Middle frontal gyrus (tissue), 1 donor: Measurements from ENCODE around the gene PRKN.

ENCODE experiments used
- DNase-seq: peaks from one replicate; pipeline ENCODE4 v3.0.0-alpha.2; 2015; ENCODE audit warnings: low spot score; ENCODE audit errors: extremely low spot score

The PRKN gene

DNA sequence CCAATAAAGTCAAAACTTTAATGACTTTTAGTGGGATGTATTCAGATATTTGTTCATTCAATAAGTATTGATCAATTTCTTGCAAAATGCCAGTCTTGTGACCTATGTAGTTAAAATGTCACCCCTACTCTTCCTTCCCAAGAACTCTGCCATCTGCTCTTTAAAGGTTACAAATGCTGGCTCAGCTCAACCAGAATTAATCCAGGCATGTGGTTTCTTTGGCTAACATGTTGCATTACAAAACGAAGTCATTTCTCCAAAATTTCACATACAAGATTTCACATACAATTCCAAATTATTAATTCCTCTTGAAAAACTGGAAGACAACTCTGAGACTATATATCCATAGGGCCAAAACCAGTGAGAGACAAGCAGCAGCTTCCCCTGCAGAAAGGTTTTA is 395.7 kb downstream of the PRKN start:
- no peak for DNase-seq

DNA sequence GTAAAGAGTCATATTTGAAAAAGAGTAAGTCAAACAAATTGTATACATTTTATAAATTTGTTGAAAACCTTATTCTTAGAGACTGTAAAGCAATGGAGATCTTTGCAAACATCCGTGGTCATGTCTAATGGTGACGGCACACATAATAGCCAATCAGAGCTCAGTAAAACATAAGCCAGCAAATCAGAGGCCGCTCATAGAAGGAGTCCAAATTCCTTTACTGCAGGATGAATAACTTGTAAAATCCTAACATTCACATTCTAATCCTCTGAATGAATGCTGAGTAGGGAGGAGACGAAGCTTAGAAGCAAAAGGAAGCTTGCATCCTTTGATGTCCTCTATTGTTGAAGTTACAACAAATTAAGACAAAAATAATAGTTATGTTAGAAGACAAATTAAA is 401.7 kb downstream of the PRKN start:
- DNase-seq: no peak

DNA sequence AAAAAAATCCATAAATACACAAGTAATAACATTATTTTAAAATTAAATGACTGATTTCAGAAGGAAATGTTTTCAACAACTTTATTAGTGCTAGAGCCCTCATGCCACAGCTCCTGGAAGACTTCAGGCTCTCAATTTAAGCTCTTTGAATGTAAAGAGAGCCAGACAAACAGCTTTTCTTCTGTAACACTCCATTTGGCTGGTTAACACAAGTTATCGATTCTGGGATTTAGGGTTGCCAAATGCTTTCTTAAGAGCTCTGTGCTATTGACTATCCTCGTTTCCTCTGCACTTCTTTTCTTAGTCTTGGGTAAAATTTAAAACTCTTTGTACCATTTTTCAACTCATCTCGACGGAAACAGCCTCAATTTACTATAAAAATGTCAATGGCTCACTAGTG is 402.5 kb downstream of the PRKN start:
- DNase-seq: no peak

DNA sequence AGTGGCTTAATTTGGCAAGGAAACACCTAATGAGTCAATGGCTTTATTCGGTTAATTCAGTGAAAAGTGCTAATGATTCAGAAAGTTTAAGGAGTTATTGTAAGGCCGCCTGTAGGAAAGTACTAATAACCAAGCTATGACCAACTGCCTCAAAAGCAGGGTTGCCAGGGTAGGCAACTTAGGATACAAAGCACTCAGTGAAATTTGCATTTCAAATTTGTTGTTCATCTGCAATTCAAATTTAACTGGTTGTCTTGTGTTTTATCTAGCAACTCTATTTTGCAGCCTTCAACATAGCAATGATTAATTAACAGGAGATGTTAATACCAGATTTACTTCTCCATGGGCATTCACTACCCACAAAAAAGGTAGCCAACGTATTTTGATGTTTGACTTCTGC is 412.3 kb downstream of the PRKN start:
- no peak for DNase-seq

DNA sequence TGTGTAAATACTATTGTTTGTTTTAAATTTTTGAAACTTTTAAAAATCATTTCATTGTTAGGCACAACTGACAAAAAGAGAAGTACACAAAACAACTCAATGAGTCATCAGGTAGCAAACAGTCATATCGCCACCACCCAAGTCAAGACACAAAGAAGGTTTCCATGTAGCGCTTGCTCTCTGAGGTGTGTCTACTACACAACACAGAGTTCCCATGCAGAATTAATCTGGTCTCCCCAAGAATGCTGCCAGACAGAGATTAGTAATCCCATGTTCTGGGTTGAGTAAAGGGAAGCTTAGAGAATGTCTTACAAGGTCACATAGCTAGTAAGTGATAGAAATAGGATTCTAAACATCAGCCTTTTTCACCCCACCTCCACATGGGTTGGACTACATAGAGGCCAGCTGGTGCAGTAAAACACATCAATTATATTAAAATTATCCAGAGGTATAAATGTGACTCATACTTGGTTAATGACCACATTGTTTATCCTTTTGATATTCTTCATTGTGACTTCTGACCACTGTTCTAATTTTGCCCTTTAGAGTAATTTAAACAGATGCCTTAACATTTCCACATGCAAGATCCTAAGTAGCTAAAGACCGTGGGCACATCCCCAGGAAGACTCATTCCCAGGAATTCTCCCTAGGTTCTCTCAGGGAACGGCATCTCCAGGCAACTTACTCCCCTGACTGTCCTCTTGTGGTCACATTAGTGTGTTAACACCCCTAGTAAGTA is 413.5 kb downstream of the PRKN start:
- DNase-seq: no peak

DNA sequence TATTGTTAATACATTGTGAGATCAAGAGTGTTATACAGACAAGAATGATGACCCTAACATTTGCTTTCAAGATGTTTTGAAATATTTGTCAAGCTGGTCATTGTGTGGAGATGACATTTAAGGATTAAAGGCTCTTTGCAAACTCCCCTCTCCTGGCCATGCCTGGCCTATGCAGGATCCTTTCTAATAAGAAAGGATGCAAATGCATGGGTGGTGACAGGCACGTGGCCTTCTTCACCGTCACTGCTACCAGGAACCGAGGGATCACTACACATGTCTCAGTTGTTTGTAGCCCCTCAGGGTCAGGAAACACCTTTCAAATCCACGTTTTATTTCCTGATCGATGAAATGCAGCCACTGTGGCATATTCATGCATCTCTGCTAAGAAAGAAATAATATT is 419.7 kb downstream of the PRKN start:
- DNase-seq: no peak

DNA sequence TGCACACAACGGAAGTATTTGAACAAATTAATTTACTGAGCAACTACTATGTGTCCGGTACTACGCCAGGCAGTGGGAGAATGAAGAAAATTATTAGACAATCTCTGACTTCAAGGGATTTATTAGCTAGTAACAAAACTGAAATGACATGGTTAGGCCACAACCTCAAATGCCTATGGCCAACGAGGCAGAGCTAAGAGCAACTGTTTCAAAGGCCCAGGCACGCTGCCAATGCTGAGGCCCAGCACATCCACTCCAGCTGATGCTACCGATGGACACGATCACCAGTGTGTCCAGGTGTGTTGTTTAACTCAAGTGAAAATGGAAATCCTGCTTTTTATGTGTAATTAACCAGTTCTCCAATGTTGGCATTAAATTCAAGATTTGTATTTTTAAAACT is 420.9 kb downstream of the PRKN start:
- no peak for DNase-seq

DNA sequence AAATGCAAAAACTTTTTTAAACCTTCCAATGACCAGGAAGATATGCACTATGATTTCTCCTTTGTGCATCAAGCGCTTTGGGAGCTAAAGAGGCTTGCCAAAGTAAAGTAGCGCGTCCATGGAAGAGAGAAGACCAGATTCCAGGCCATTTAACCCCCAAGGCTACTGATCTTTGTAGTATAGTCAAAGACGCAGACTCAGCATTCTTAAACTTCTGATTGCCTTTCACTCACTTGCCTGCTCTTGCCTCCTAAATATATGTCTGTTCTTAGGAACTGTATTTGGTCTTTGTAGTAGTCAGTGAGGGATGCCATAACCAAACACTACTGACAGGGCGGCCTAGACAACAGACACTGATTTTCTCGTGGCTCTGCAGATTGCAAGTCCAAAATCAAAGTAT is 426.4 kb downstream of the PRKN start:
- DNase-seq: no peak

DNA sequence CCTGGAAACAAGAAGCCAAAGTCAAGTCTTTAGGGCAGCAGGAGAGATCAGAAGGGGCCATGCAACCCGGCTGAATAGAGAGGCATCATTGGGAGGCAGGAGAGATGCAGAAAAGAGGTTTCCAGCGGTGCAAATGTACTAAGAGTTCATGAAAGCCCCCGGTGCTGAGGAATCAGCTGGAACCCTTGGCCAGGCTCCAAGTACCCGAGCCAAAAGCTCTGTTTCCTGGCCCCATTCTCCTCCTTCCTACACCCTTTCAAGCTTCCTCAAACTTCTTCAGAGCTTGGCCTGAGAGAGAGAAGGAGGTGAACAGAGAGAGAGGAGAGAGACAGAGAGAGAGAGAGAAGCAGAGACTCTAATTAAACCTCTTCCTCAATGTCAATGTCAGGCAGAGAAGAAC is 433.5 kb downstream of the PRKN start:
- no peak for DNase-seq

DNA sequence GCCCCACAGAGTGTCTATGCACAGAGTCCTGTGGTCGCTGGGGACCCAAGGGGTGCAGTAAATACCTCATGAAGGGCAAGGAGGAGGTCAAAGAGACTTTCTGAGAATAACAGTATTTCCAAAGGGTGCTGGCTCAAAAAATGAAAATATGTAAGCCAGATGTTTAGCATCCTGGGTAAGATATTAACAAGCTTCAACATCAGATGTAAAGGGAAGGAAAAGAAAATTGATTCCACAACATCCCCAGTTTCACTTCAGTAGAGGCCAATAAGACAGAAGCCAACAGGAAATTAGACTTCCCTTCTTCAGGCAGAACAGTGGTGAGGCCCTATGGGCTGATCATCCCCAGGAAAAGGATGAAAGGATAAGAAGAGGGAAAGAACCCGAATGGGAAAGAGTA is 434.7 kb downstream of the PRKN start:
- no peak for DNase-seq

DNA sequence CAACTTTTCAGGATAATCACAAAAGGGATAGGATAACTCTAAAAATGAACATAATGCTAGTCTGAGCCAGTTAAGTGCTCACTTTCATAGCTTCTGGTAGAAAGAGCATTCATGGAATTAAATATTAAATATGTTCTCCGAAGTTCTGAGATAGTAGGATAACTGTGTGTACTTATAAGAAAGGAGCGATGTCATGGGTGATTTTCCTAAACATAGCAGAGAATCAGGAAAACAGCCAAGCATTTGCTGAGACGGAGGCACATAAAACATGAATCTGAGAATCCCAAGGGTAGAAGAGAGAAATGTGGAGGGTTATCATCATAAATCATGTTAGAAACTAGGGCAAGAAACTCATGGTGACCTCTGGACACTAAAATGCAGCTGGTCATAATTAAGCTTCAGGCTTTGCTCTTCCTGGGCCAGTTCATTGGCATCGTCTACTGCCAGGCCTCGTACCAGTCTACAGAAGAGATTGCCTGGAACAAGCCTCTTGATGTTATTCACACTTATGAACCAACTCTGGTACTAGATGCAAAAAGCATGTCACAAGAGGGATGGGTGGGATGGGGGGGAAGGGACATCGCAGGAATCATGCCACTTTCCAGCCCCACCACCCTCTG is 436.6 kb downstream of the PRKN start:
- no peak for DNase-seq

DNA sequence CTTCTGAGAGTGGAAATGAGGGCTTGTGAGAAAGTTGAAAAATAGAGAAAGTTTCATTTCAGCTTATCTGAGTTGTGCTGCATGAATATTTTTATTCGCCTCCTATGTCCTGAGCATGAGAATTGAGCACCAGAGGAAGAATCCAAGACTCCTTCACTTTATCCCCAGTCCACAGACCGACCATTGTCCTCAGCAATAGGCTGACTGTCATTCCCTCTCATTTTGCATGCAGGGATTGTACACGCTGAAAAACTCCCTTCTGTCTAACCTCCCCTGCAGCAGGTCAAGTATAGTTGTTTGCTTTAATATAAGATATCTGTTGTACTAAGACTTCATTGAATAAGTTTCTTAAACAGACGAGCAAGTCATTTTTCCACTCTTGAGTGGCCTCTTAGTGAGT is 437.6 kb downstream of the PRKN start:
- DNase-seq: no peak

DNA sequence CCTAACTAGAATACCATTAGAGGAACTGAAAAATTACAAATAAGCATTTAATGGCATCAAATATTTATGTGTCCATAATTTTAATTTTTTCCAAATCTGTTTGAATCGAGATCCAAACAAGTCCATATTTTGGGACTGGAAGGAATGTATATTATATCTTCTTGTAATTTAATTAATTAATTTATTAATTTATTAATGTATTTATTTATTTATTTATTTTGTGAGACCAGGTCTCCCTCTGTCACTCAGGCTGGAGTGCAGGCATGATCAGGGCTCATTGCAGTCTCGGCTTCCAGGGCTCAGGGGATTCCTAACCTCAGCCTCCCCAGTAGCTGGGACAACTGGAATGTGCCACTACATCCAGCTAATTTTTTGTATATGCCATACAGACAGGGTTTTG is 453.6 kb downstream of the PRKN start:
- no peak for DNase-seq

DNA sequence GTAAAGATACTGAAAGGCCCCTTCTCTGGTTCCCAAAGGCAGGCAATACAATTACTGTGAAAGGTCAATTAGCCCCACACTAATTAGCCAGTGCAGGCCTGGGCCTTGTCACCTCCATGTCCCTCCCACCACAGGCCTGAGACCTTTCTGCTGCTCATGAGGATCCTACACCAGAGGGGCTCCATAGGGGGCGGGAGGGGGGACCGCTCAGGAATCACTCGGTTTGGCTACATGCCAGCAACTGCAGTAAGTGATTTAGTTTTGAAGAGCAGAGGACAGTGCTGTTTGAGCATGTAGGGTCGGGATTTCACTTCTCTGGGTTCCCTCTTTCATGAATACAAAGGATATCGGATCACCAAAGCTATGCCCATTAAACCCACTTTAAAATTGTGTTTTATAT is 455.6 kb downstream of the PRKN start:
- no peak for DNase-seq

DNA sequence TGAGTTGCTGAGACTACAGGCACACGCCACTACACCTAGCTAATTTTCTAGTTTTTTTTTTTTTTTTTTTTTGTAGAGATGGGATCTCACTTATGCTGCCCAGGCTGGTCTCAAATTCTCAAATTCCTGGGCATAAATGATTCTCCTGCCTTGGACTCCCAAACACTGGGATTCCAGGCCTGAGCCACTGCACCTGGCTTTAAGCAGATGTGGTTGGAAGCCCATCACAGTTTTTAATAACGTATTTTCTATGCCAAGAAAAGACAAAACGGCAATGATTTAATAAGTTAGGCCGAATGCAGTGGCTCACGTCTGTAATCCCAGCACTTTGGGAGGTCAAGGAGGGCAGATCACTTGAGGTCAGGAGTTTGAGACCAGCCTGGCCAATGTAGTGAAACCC is 456.6 kb downstream of the PRKN start:
- DNase-seq: no peak

DNA sequence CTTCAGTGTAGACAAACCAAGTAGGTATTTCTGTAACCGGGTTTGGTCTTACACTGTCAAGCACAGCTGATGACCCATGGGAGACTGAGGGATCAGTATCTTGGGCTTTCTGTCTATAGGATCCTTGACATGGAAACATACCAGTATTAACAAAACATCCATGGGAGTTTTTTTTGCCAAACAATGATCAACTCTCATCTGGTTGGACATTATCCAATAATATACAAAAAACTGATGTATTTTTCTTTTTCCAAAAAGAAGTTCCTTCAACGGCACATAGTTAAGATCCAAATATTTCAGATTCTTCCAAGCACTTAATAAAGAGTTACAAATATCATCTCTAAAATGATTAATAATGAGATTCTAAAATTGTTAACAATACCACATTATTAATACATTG is 459.9 kb downstream of the PRKN start:
- no peak for DNase-seq

DNA sequence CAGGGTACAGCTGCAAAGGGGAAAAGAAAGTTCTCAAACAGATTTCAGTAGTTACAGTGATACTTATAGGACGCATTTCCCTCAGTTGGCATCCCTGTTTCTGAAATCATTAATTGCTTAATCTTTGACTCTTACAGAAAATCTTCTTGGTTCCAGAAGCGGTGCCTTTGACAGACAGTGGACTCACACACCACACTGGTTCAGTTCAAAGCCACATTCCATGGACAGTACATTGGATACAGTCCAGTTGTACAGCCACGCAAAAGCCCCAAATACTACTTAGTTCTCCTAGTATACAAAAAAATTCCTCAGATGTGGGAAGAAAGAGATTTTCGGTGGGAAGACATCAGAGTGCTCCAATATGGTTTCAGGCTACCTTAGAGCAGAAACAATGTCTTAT is 460.4 kb downstream of the PRKN start:
- DNase-seq: no peak

DNA sequence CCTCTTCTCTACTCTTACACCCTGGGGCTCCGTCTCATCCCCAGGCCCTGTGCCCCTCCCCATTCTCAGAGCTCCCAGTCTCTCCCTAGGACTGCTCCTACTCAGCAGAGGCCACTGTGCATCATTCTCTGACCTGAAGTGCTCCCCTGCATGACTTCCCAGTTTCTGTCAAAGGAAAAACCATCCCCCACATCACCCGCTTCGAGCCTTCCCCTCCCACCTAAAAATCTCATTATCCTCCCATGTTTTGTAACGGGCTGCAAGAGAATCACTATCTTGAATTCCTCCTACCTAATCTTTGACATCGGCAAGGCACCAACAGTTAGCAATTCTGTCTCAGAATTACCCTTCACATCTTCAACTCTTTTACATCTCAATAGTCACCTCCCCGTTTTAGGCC is 463.0 kb downstream of the PRKN start:
- no peak for DNase-seq

DNA sequence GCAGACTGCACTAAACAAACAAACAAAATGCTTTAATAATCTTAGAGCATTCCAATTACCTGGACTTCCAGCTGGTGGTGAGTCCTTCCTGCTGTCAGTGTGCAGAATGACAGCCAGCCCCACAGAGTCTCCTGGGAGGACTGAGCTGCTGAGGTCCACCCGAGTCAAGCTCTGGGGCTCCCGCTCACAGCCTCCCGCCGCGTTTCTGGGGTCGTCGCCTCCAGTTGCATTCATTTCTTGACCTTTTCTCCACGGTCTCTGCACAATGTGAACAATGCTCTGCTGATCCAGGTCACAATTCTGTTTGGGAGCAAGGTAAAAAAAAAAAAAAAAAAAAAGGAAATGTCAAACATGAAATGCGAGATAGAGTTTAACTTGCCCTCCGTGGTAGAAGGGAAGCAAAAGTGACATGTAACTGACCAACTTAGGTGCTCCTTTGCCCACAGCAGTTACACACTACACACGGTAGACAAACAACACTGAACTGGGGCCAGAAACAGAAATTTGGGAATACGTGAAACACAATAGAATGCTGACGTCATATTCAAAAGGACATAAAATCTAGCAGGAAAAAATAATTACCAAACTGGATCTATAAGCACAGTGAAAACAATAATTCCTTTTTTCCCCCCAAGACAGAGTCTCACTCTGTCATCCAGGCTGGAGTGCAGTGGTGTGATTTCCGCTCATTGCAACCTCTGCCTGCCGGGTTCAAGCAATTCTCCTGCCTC is 464.9 kb downstream of the PRKN start:
- no peak for DNase-seq

DNA sequence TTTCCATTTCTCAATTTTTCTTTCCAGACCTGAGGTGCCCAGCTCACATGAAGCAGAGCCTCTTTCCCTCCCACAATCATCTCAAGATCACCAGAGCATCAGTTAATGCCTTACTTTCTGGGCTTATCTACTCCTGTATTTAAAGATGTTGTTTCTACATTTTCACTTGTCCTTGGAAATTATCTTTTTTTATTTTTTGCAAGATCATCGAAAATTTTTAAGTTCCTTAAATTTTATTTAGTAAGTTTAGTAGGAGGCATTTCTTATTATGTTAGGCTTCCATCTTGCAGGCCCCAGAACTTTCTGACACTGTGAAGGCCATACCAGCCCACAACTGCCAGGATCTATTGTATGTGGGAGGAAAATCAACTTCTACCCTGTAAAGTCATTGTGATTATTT is 466.0 kb downstream of the PRKN start:
- DNase-seq: no peak

DNA sequence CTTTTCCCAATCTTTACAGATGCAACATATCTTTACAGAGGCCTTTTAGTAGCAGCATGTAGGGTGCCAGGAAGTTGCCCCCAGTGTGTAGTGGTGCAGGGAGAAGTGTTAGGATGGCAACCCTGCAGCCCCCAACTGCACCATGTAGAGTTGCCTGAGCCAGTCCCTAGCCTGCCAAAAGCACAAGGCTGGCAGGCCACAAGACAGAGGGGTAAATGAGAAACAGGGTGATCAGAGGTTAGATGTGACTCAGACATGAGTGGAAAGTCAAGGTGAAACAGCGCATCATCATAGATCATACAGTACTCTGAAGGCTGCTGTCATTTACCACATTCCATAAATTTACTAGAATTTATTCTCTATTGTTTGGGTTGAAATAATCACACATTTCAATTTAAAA is 467.5 kb downstream of the PRKN start:
- DNase-seq: no peak

DNA sequence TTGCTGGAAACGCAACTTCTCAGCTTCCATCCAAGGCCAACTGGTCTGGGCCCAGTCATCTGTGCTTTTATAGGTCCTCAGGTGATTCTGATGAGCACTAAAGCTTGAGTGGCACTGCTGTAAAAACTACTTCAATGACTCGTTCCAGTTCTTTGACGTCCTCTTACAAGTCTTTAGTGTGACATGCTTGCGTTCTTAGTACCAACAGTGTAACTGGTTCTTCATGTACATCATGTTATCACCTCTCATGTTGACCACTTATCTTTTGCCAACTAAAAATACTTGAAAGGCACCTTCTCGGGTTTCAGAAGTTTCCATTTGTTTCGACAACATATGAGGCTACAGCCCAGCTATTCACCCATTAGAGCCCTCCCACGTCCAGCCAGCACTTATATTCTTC is 468.9 kb downstream of the PRKN start:
- DNase-seq: no peak

DNA sequence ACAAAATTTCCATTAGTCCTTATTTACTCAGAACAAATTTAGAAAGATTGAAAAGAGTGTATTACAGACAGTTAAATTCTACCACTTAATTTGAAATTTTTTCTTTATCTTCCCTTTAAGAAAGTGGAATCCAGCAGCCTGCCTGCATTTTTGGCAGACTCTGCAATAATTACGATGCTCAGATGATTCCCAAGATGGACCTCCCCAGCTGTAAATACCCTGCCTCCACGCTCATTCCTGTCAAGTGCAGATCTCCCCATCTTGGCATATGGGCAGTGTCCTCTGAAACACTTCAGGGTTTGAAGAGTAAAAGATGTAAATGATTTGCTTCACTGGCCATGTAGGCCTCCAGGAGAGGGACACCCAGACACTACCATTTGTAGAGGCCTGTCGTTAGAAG is 471.2 kb downstream of the PRKN start:
- no peak for DNase-seq
